Measurements from ENCODE around the gene KRTAP4-12. TPM values are rescaled to one million over a fixed set of nuclear protein-coding genes. Genes with fewer than 3 reads are reported as not detected.
"Not testable (repeated sequence)": the region's sequence is repeated elsewhere in the genome, so short reads cannot be mapped to it uniquely, and the experiment has no call there.

KRTAP4-12 gene
- total RNA-seq (not detected), total RNA-seq (0 to 0.13 (median 0) reads per million in 172 experiments)
- polyA plus RNA-seq (2013, experiment 1 of 2), result not detected
- polyA plus RNA-seq (2013, experiment 2 of 2), result not detected

GRCh38 chr17:41123991-41124371, at the start of gene KRTAP4-12:
Gene KRTAP4-12, minus strand, starts transcription at chr17:41124182. Its CDS starts 60 bp downstream, at chr17:41124122.
- H3K9me3 Mint-ChIP-seq; H3K36me3 ChIP-seq (ENCODE audit: insufficient read depth, low read length); DNase-seq; H3K4me3 ChIP-seq (ENCODE audit: low read length); H3K9me3 ChIP-seq (ENCODE audit: control insufficient read depth in 1 of 2, insufficient read depth in 1 of 2, low read length in 2 of 2); H3K27me3 Mint-ChIP-seq; H3K36me3 Mint-ChIP-seq (ENCODE audit: low read depth); H3K27me3 ChIP-seq (ENCODE audit: control insufficient read depth in 1 of 2, insufficient read depth in 2 of 2, low read length in 2 of 2); ATAC-seq (ENCODE audit: poor library complexity); CTCF ChIA-PET; H3K27ac ChIP-seq (ENCODE audit: low read depth in 1 of 2, low read length in 2 of 2): not testable (repeated sequence)
- peaks cover 75% of the 10 kb centered on the region for H3K4me1 Mint-ChIP-seq (ENCODE audit: low read depth)
- intact Hi-C loops (cut with DNase I, micrococcal nuclease), result loop anchor here (5.0 kb wide), 4 partner anchors 183 to 538 kb away; partner anchors contain the start of gene KRTAP16-1 (in 1 of the 2)
- H3K27ac Mint-ChIP-seq, result peak within 1 kb of the TSS; percentile 57
- peaks cover 25% of the 10 kb centered on the region for H3K4me1 ChIP-seq (ENCODE audit: insufficient read depth, low read length)
- POLR2A ChIA-PET, result interaction anchor here (1.0 to 1.2 kb wide), 2 partner anchors 27 to 183 kb away, joined by 3 read pairs; no protein-coding TSS in a partner anchor
- peak within 1 kb of the TSS; percentile 76 for H3K4me3 Mint-ChIP-seq

- H3K4me1 Mint-ChIP-seq (ENCODE audit: low read depth), result no peaks in the 10 kb centered on the region
- H3K4me3 ChIP-seq (ENCODE audit: low read length), result no peak overlapping the region
- H3K27me3 ChIP-seq (ENCODE audit: control insufficient read depth in 1 of 2, insufficient read depth in 2 of 2, low read length in 2 of 2), result no peaks in the 10 kb centered on the region
- no peaks in the 10 kb centered on the region for H3K4me1 ChIP-seq (ENCODE audit: insufficient read depth, low read length)
- DNase-seq (no peak), ATAC-seq (ENCODE audit: poor library complexity) (no peak)
- CTCF ChIA-PET, result no interaction called here
- no peaks in the 10 kb centered on the region for H3K9me3 Mint-ChIP-seq
- intact Hi-C loops (cut with DNase I, micrococcal nuclease), result no loop called here
- H3K27me3 Mint-ChIP-seq, result no peaks in the 10 kb centered on the region
- no peak overlapping the region for H3K4me3 Mint-ChIP-seq
- no peaks in the 10 kb centered on the region for H3K36me3 Mint-ChIP-seq (ENCODE audit: low read depth)
- no peak overlapping the region for H3K27ac ChIP-seq (ENCODE audit: low read depth in 1 of 2, low read length in 2 of 2)
- H3K27ac Mint-ChIP-seq, result no peak overlapping the region
- POLR2A ChIA-PET, result no interaction called here
- H3K9me3 ChIP-seq (ENCODE audit: control insufficient read depth in 1 of 2, insufficient read depth in 1 of 2, low read length in 2 of 2), result no peaks in the 10 kb centered on the region
- no peaks in the 10 kb centered on the region for H3K36me3 ChIP-seq (ENCODE audit: insufficient read depth, low read length)
- TF ChIP-seq CTCF (IDR thresholded peaks at IDR 0.05), result no peak
Observed at GRCh38 chr17:41171886-41172285, 47.9 kb upstream of the KRTAP4-12 start.

- intact Hi-C loops (cut with DNase I, micrococcal nuclease), result no loop called here
- Mint-ChIP-seq H3K36me3 (ENCODE audit: low read depth) (no peaks in the 10 kb centered on the region), H3K4me3 (no peak within 1 kb of the TSS), H3K4me1 (ENCODE audit: low read depth) (no peaks in the 10 kb centered on the region), H3K27me3 (no peaks in the 10 kb centered on the region), H3K9me3 (no peaks in the 10 kb centered on the region), H3K27ac (no peak within 1 kb of the TSS)
- Histone ChIP-seq H3K27me3 (ENCODE audit: control insufficient read depth in 1 of 2, insufficient read depth in 2 of 2, low read length in 2 of 2) (no peaks in the 10 kb centered on the region), H3K27ac (ENCODE audit: low read depth in 1 of 2, low read length in 2 of 2) (no peak within 1 kb of the TSS), H3K4me3 (ENCODE audit: low read length) (no peak within 1 kb of the TSS), H3K9me3 (ENCODE audit: control insufficient read depth in 1 of 2, insufficient read depth in 1 of 2, low read length in 2 of 2) (no peaks in the 10 kb centered on the region), H3K4me1 (ENCODE audit: insufficient read depth, low read length) (no peaks in the 10 kb centered on the region), H3K36me3 (ENCODE audit: insufficient read depth, low read length) (no peaks in the 10 kb centered on the region)
- TF ChIP-seq CTCF (IDR thresholded peaks at IDR 0.05), result no peak
- ATAC-seq (ENCODE audit: poor library complexity) (no peak), DNase-seq (no peak)
- ChIA-PET POLR2A (no interaction called here), CTCF (no interaction called here)
Observed at GRCh38 chr17:41168121-41168520, 44.1 kb upstream of the KRTAP4-12 start, which contains the start of gene KRTAP4-3. Gene KRTAP4-3, minus strand, starts transcription at chr17:41168221. Its CDS starts 49 bp downstream, at chr17:41168172.

GRCh38 chr17:41167561-41167960, 43.6 kb upstream of the KRTAP4-12 start:
- no peaks in the 10 kb centered on the region for H3K36me3 ChIP-seq (ENCODE audit: insufficient read depth, low read length)
- Mint-ChIP-seq H3K36me3 (ENCODE audit: low read depth) (no peaks in the 10 kb centered on the region), H3K4me3 (no peak overlapping the region), H3K4me1 (ENCODE audit: low read depth) (no peaks in the 10 kb centered on the region), H3K27ac (no peak overlapping the region), H3K9me3 (no peaks in the 10 kb centered on the region), H3K27me3 (no peaks in the 10 kb centered on the region)
- POLR2A ChIA-PET, result no interaction called here
- DNase-seq, result no peak
- no peak for ATAC-seq (ENCODE audit: poor library complexity)
- TF ChIP-seq CTCF (IDR thresholded peaks at IDR 0.05), result no peak
- intact Hi-C loops (cut with DNase I, micrococcal nuclease), result no loop called here
- H3K4me3 ChIP-seq (ENCODE audit: low read length), result no peak overlapping the region
- H3K4me1 ChIP-seq (ENCODE audit: insufficient read depth, low read length), result no peaks in the 10 kb centered on the region
- no peak overlapping the region for H3K27ac ChIP-seq (ENCODE audit: low read depth in 1 of 2, low read length in 2 of 2)
- H3K27me3 ChIP-seq (ENCODE audit: control insufficient read depth in 1 of 2, insufficient read depth in 2 of 2, low read length in 2 of 2), result no peaks in the 10 kb centered on the region
- CTCF ChIA-PET, result no interaction called here
- H3K9me3 ChIP-seq (ENCODE audit: control insufficient read depth in 1 of 2, insufficient read depth in 1 of 2, low read length in 2 of 2), result no peaks in the 10 kb centered on the region

Data from CD4-positive, alpha-beta T cell (primary cell).